Activated CD8-positive, alpha-beta T cell treated with anti-CD3 and anti-CD28 coated beads for 36 hours (primary cell): ENCODE measurements around the gene PKMYT1. TPM values are rescaled to one million over a fixed set of nuclear protein-coding genes. Genes with fewer than 3 reads are reported as not detected.

Experiments used
- ATAC-seq: fragments of 200-7000 bp; cut with Tn5 transposase; one replicate; pipeline ENCODE4 v1.10.0; 2021; ENCODE audit warnings: mild to moderate bottlenecking, moderate library complexity
- CTCF ChIA-PET: fragments of 350-600 bp; sonication (Branson Sonifier 250); formaldehyde crosslinking; loops from one replicate; lab custom pipeline; 2021; ENCODE audit warnings: antibody characterized with exemption; lab: Charles Lee
- POLR2A ChIA-PET: fragments of 350-600 bp; sonication (Branson Sonifier 250); formaldehyde crosslinking; loops from one replicate; lab custom pipeline; 2021; ENCODE audit warnings: antibody characterized with exemption; lab: Charles Lee
- DNase-seq: peaks from one replicate; pipeline ENCODE4 v3.0.0-alpha.2; 2020
- H3K27ac Mint-ChIP-seq: one replicate; pipeline ENCODE4 v1.8.0; 2021; ENCODE audit warnings: mild to moderate bottlenecking, mixed read lengths
- H3K27me3 Mint-ChIP-seq: one replicate; pipeline ENCODE4 v1.8.0; 2021; ENCODE audit warnings: mixed read lengths
- H3K36me3 Mint-ChIP-seq: one replicate; pipeline ENCODE4 v1.8.0; 2021; ENCODE audit warnings: low read depth, mixed read lengths
- H3K4me1 Mint-ChIP-seq: one replicate; pipeline ENCODE4 v1.8.0; 2021; ENCODE audit warnings: low read depth, mixed read lengths
- H3K4me3 Mint-ChIP-seq: one replicate; pipeline ENCODE4 v1.8.0; 2021; ENCODE audit warnings: mild to moderate bottlenecking, moderate library complexity, mixed read lengths
- H3K9me3 Mint-ChIP-seq: one replicate; pipeline ENCODE4 v1.8.0; 2021; ENCODE audit warnings: mixed read lengths
- CTCF ChIP-seq: fragments of 200-600 bp; IDR thresholded peaks from one replicate; pipeline ENCODE4 v1.8.0; 2022; ENCODE audit warnings: antibody characterized with exemption, mild to moderate bottlenecking
- intact Hi-C: fragments of 100-400 bp; cut with micrococcal nuclease; formaldehyde crosslinking; loops from one replicate; pipeline ENCODE4 v1.10.0; 2022
- total RNA-seq, 2 experiments: library from RNA; stranded (reverse); gene quantifications; one replicate each; pipeline ENCODE4 v1.2.3, GENCODE V29; 2021

Gene PKMYT1
- total RNA-seq, 2 experiments from 2014 or later = 121 to 123 TPM

DNA sequence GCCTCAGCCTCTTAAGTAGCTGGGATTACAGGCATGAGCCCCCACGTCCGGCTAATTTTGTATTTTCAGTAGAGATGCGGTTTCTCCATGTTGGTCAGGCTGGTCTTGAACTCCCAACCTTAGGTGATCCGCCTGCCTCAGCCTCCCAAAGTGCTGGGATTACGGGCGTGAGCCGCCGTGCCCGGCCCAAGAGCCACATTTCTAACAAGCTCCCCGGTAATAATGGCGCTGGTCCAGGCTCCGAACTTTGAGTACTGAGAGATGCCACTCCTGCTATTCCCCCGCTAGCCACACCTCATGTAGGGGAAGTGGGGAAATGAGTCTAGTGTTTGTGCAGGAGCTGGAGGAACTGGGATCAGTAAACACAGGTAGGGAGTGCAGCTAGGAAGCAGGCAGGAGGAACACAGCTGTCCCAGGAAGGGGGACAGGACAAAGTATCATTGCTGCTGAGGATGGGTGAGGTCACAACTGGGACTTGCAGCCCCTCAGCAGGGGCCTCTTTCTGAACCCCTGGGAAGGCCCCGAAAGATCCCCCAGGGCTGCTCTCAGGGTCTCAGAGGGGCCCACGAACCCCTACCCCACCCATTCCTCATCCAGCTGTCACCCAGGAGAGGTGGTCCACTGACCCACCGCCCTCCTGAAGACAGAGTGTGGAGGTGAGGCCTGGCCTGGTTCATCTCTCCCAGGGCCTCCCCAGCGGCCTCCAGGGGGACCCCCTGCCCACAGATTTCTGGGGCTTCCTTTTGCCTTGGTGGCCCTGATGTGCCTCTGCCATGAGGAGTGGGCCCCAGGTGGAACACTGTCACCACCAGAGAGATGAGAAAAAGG is 19.8 kb downstream of the PKMYT1 start:
- ChIA-PET POLR2A (interaction anchor here (0.7 to 2.3 kb wide), 2 partner anchors 9 to 47 kb away, joined by 3 to 8 read pairs; partner anchors contain the start of gene PAQR4), CTCF (interaction anchor here (0.8 to 2.1 kb wide), 7 partner anchors 9 to 72 kb away, joined by 3 to 11 read pairs (median 4); no protein-coding TSS in a partner anchor)
- no peak for ATAC-seq
- intact Hi-C loops = no loop called here
- no peak for DNase-seq
- peaks cover 27% of the 10 kb centered on the region for H3K27me3 Mint-ChIP-seq
- no peaks in the 10 kb centered on the region for H3K9me3 Mint-ChIP-seq
- no peak for TF ChIP-seq CTCF
- peaks cover 20% of the 10 kb centered on the region for H3K4me1 Mint-ChIP-seq
- H3K4me3 Mint-ChIP-seq = no peak overlapping the region
- H3K36me3 Mint-ChIP-seq = no peaks in the 10 kb centered on the region
- no peak overlapping the region for H3K27ac Mint-ChIP-seq

DNA sequence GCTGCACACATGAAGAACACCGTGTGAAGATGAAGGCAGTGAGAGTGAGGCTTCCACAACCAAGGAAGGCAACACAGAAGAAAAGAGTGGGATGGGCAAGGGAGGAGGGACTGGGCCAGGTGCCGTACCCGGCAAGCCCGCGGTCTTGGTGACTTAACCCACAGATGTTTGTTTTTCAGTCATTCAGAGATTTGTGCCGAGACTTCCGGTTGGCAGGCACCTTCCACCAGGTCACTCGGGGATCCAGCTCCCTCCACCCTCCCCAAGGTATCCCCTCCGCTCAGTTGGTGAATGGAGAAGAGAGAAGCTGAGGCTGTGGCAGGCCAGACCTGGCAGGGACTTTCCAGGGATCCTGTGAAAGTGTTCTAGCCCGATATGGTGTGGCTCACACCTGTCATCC is 21.0 kb downstream of the PKMYT1 start:
- no peak for TF ChIP-seq CTCF
- H3K36me3 Mint-ChIP-seq = no peaks in the 10 kb centered on the region
- intact Hi-C loops = no loop called here
- ChIA-PET POLR2A (interaction anchor here (0.6 to 2.3 kb wide), 2 partner anchors 10 to 150 kb away, joined by 3 to 8 read pairs; partner anchors contain the start of gene PAQR4), CTCF (interaction anchor here (0.8 to 1.6 kb wide), 3 partner anchors 12 to 40 kb away, joined by 3 to 4 read pairs (median 3); no protein-coding TSS in a partner anchor)
- no peak for ATAC-seq
- peaks cover 23% of the 10 kb centered on the region for H3K27me3 Mint-ChIP-seq
- peaks cover 16% of the 10 kb centered on the region for H3K4me1 Mint-ChIP-seq
- H3K9me3 Mint-ChIP-seq = no peaks in the 10 kb centered on the region
- DNase-seq = no peak
- no peak overlapping the region for H3K27ac Mint-ChIP-seq
- H3K4me3 Mint-ChIP-seq = no peak overlapping the region

DNA sequence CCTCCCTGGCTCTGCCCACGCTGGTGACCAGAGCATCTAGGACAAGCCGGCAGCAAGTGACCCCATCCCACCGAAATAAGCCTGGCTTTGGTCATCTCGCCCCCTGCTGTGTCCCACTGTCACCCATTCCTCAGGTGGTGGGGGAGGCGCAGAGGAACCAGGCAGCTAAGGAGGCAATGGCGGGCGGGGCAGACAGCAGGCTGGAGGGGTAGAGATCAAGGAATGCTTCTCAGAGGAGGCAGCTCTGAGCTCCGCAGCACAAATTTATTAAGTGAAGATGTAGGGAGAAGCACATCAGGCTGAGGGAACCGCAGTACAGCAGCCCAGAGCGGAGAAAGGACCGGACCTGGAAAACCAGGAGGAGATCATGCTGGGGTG is 23.7 kb downstream of the PKMYT1 start:
- intact Hi-C loops = no loop called here
- Mint-ChIP-seq H3K36me3 (no peaks in the 10 kb centered on the region), H3K4me1 (peaks cover 5% of the 10 kb centered on the region), H3K27ac (no peak overlapping the region), H3K9me3 (no peaks in the 10 kb centered on the region), H3K27me3 (peaks cover 10% of the 10 kb centered on the region), H3K4me3 (no peak overlapping the region)
- no peak for TF ChIP-seq CTCF
- ChIA-PET POLR2A (interaction anchor here (0.6 kb wide), 1 partner anchor 21 kb away, joined by 3 read pairs; no protein-coding TSS in a partner anchor), CTCF (no interaction called here)
- no peak for ATAC-seq
- no peak for DNase-seq

- H3K9me3 Mint-ChIP-seq = no peaks in the 10 kb centered on the region
- no peak overlapping the region for H3K27ac Mint-ChIP-seq
- POLR2A ChIA-PET = interaction anchor here (0.6 kb wide), 1 partner anchor 21 kb away, joined by 3 read pairs; no protein-coding TSS in a partner anchor
- no peak for TF ChIP-seq CTCF
- intact Hi-C loops = no loop called here
- DNase-seq (no peak), ATAC-seq (no peak)
- H3K27me3 Mint-ChIP-seq = peaks cover 10% of the 10 kb centered on the region
- H3K4me3 Mint-ChIP-seq = no peak overlapping the region
- no peaks in the 10 kb centered on the region for H3K36me3 Mint-ChIP-seq
- peaks cover 5% of the 10 kb centered on the region for H3K4me1 Mint-ChIP-seq
- CTCF ChIA-PET = no interaction called here
Observed at GRCh38 chr16:2955779-2956578, 24.3 kb downstream of the PKMYT1 start.
